DOHH2 (cell line): ENCODE data around the gene GYS1.

Experiments
- H3F3A ChIP-seq: fragments of 200-600 bp; sonication (generic), shearing (Covaris generic); 2 replicates; pipeline ENCODE4 v1.6.0; 2016; ENCODE audit warnings: antibody characterized with exemption, mild to moderate bottlenecking; ENCODE audit not compliant: control insufficient read depth, insufficient read depth
- H3K27ac ChIP-seq: fragments of 200-600 bp; sonication (generic); 2 replicates; pipeline ENCODE4 v1.5.1; 2014; ENCODE audit warnings: low read depth, mild to moderate bottlenecking, low read length, moderate library complexity
- H3K27me3 ChIP-seq: fragments of 200-600 bp; sonication (generic); 2 replicates; pipeline ENCODE4 v1.6.1; 2014; ENCODE audit warnings: mild to moderate bottlenecking, low read length, mixed read lengths; ENCODE audit not compliant: control insufficient read depth
- H3K36me3 ChIP-seq: fragments of 200-600 bp; sonication (generic); 2 replicates; pipeline ENCODE4 v1.6.1; 2014; ENCODE audit warnings: mild to moderate bottlenecking, low read length, moderate library complexity, mixed read lengths; ENCODE audit not compliant: control insufficient read depth
- H3K4me1 ChIP-seq: fragments of 200-600 bp; sonication (generic); 2 replicates; pipeline ENCODE4 v1.6.1; 2014; ENCODE audit warnings: mild to moderate bottlenecking, low read length, mixed read lengths; ENCODE audit not compliant: control insufficient read depth
- H3K4me2 ChIP-seq: fragments of 200-600 bp; sonication (generic); 2 replicates; pipeline ENCODE4 v1.6.0; 2014; ENCODE audit warnings: mild to moderate bottlenecking, low read length, moderate library complexity
- H3K4me3 ChIP-seq: fragments of 200-600 bp; sonication (generic); 2 replicates; pipeline ENCODE4 v1.5.1; 2014; ENCODE audit warnings: mild to moderate bottlenecking, low read length, mixed read lengths
- H3K79me2 ChIP-seq: fragments of 200-600 bp; sonication (generic); 2 replicates; pipeline ENCODE4 v1.6.1; 2014; ENCODE audit warnings: mild to moderate bottlenecking, low read length, mixed read lengths; ENCODE audit not compliant: control insufficient read depth
- H3K9me2 ChIP-seq: fragments of 200-600 bp; sonication (generic); replicated peaks from 2 replicates; pipeline ENCODE4 v1.6.1; 2014; ENCODE audit warnings: mild to moderate bottlenecking, low read length, mixed read lengths; ENCODE audit not compliant: control insufficient read depth
- H3K9me3 ChIP-seq: fragments of 200-600 bp; sonication (generic); 2 replicates; pipeline ENCODE4 v1.6.1; 2014; ENCODE audit warnings: antibody characterized with exemption, low read length, mixed read lengths; ENCODE audit not compliant: control insufficient read depth, insufficient read depth
- H4K20me1 ChIP-seq: fragments of 200-600 bp; sonication (generic); 2 replicates; pipeline ENCODE4 v1.6.0; 2014; ENCODE audit warnings: low read depth, mild to moderate bottlenecking, antibody characterized with exemption, low read length, moderate library complexity; ENCODE audit not compliant: control insufficient read depth, insufficient read depth
- EZH2phosphoT487 ChIP-seq: fragments of 200-600 bp; sonication (generic); IDR thresholded peaks from 2 replicates; pipeline ENCODE4 v1.6.1; 2017; ENCODE audit warnings: borderline replicate concordance, mild to moderate bottlenecking, antibody characterized with exemption, low read length, moderate library complexity, mixed read lengths
- TF ChIP-seq, protein P1 (sequence below): fragments of 200-600 bp; sonication (generic); IDR thresholded peaks from one replicate; pipeline ENCODE4 v1.5.1; 2014; ENCODE audit warnings: antibody characterized with exemption, mild to moderate bottlenecking, low read depth, low read length; ENCODE audit not compliant: poor library complexity, severe bottlenecking

Gene GYS1

DNA sequence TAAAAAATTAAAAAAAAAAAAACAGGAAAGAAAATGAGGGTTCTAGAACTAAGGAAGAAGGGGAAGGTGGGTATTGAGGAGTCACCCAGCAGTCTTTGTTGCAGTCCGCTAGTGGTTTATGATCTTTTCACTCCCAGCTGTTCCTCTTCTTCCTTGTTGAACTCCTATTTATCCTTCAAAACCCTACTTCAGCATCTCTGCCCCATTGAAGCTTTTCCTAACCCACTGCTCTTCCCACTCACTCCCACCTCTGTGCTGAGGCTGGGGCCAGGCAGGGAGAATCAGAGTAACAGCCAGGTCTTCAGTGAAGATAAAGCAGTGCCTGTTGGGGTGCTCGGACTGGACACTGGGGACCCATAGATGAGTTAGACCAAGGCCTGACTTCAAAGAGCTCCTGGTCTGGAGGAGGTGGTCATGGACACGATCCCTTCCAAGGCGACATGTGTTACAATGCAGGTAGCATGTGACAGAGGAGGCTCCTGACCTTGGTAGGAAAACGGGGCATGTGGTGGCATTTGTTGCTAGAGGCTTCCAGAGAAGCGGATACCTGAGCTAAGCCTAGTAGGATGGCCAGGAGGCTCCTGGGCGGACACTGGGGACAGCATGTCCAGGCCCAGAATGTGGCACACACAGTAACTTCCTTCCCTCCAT, 12.0 kb upstream of the GYS1 start:
- H3K4me3 ChIP-seq: no peak overlapping the region
- no peaks in the 10 kb centered on the region for H3K4me1 ChIP-seq
- H3K9me3 ChIP-seq: no peaks in the 10 kb centered on the region
- no peaks in the 10 kb centered on the region for H3K27me3 ChIP-seq
- peaks cover 7% of the 10 kb centered on the region for H3K79me2 ChIP-seq
- no peak overlapping the region for H3K4me2 ChIP-seq
- no peaks in the 10 kb centered on the region for H3K9me2 ChIP-seq
- H3F3A ChIP-seq: no peaks in the 10 kb centered on the region
- H4K20me1 ChIP-seq: no peaks in the 10 kb centered on the region
- TF ChIP-seq, protein P1, sequence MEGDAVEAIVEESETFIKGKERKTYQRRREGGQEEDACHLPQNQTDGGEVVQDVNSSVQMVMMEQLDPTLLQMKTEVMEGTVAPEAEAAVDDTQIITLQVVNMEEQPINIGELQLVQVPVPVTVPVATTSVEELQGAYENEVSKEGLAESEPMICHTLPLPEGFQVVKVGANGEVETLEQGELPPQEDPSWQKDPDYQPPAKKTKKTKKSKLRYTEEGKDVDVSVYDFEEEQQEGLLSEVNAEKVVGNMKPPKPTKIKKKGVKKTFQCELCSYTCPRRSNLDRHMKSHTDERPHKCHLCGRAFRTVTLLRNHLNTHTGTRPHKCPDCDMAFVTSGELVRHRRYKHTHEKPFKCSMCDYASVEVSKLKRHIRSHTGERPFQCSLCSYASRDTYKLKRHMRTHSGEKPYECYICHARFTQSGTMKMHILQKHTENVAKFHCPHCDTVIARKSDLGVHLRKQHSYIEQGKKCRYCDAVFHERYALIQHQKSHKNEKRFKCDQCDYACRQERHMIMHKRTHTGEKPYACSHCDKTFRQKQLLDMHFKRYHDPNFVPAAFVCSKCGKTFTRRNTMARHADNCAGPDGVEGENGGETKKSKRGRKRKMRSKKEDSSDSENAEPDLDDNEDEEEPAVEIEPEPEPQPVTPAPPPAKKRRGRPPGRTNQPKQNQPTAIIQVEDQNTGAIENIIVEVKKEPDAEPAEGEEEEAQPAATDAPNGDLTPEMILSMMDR: no peak
- TF ChIP-seq EZH2phosphoT487: no peak
- H3K36me3 ChIP-seq: peaks cover 68% of the 10 kb centered on the region
- no peak overlapping the region for H3K27ac ChIP-seq

GRCh38 chr19:49004133-49004532, 11.0 kb upstream of the GYS1 start:
- TF ChIP-seq, protein P1: no peak
- no peak for TF ChIP-seq EZH2phosphoT487
- Histone ChIP-seq H3K9me3 (no peaks in the 10 kb centered on the region), H3K4me1 (peaks cover 4% of the 10 kb centered on the region), H4K20me1 (no peaks in the 10 kb centered on the region; the same call in 1 of the 2 replicates), H3K27ac (no peak overlapping the region), H3K27me3 (no peaks in the 10 kb centered on the region), H3K36me3 (peaks cover 69% of the 10 kb centered on the region), H3K9me2 (no peaks in the 10 kb centered on the region), H3K79me2 (peaks cover 17% of the 10 kb centered on the region), H3F3A (no peaks in the 10 kb centered on the region), H3K4me2 (no peak overlapping the region), H3K4me3 (no peak overlapping the region)

GRCh38 chr19:48999481-49000325, 6.6 kb upstream of the GYS1 start:
- peaks cover 62% of the 10 kb centered on the region for H3K36me3 ChIP-seq
- H3K79me2 ChIP-seq: peaks cover 60% of the 10 kb centered on the region
- peaks cover 12% of the 10 kb centered on the region for H3K4me1 ChIP-seq
- H4K20me1 ChIP-seq: peaks cover 4% of the 10 kb centered on the region; the same call in 1 of the 2 replicates
- no peaks in the 10 kb centered on the region for H3K27me3 ChIP-seq
- no peaks in the 10 kb centered on the region for H3K9me2 ChIP-seq
- no peak overlapping the region for H3K4me3 ChIP-seq
- H3K27ac ChIP-seq: no peak overlapping the region
- H3K4me2 ChIP-seq: no peak overlapping the region
- H3F3A ChIP-seq: no peaks in the 10 kb centered on the region
- TF ChIP-seq EZH2phosphoT487: no peak
- TF ChIP-seq, protein P1: peak; percentile 92
- no peaks in the 10 kb centered on the region for H3K9me3 ChIP-seq
